GM21515 (cell line): Measurements from ENCODE around the gene CLEC4E.
"Not testable (repeated sequence)": the region's sequence is repeated elsewhere in the genome, so short reads cannot be mapped to it uniquely, and the experiment has no call there.

ENCODE experiments used
- ATAC-seq: cut with Tn5 transposase; IDR thresholded peaks from one replicate; pipeline ENCODE4 v1.9.1; 2021; ENCODE audit not compliant: unreplicated experiment

CLEC4E gene

GRCh38 chr12:8541562-8541961 is 857 bp upstream of the CLEC4E start:
- ATAC-seq, result no peak

DNA sequence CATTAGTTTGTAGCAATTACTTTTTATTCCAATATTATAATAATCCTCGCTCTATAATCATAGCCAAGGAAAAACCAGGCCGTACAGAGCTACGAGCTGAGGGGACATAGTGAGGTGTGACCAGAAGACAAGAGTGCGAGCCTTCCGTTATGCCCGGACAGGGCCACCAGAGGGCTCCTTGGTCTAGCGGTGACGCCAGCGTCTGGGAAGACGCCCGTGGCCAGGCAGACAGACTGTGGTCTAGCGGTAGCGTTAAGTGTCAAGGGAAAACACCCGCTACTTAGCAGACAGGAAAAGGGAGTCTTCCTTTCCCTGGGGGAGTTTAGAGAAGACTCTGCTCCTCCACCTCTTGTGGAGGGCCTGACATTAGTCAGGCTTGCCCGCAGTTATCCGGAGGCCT is 2.9 kb downstream of the CLEC4E start:
- ATAC-seq, result not testable (repeated sequence)

DNA sequence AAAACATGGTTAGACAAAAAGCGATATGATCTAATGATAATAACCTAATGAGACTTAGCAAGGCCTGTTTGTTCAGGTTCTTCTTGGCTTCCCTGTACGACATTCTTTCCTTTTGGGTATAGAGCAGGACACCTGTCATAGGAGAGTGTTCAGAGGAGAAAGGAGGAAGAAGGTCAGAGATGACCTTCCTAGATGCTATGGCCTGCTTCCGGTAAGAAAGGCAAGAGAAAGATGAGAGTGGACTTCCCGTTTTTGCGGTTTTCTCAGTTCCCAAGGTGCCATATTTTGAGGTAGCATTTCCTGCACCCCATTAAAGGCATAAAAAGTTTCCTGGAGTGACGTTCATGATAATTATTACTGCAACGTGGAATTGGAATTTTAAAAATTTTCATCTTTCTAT is 8.7 kb downstream of the CLEC4E start:
- no peak for ATAC-seq

- ATAC-seq, result no peak
Measured at GRCh38 chr12:8527250-8528130, 13.2 kb downstream of the CLEC4E start.

DNA sequence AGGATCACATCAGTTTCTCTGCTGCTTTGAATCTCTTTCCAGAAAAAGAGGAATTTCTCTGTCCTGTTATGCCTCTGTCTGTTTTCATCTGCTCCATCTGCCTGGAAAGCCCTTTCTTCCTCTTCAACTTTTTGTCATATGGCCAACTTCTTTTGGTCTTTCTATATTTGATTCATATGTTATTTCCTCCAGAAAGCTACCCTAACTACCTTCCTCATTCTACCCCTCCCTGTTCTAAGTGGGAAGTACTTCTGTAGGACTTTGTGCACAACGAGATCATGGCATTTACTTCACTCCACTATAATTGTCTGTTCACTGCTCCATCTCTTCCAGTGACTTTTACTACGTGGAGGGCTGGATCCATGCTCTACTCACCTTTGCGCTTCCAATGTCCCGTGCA is 21.5 kb downstream of the CLEC4E start:
- ATAC-seq, result no peak

- ATAC-seq, result no peak
Measured at GRCh38 chr12:8517971-8518370, 22.7 kb downstream of the CLEC4E start.

GRCh38 chr12:8513256-8513655 is 27.4 kb downstream of the CLEC4E start, which contains the start of gene CLEC4D:
Gene CLEC4D (plus strand): TSS chr12:8513503. CDS start chr12:8513733, 230 bp downstream.
- no peak for ATAC-seq

GRCh38 chr12:8508910-8509841 is 31.5 kb downstream of the CLEC4E start:
- ATAC-seq, result no peak

DNA sequence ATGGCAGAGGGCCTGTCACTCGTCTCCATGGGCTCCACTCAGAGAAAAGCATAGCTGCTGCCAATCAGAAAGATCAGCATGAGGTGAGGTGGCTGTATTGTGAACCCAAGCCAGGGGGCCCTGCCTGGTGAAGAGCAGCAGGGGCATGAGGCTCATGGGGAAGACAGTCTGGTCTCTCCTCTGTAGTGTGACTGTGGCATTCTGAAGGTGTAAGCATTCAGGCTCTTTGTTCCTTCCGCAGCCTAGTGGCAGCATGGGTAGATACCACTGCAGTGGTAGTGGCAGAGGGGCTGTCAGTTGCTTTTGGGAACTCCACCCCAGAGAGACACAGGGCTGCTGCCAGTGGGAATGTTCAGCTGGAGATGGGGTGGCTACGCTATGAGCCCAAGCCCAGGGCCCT is 32.5 kb downstream of the CLEC4E start:
- no peak for ATAC-seq

DNA sequence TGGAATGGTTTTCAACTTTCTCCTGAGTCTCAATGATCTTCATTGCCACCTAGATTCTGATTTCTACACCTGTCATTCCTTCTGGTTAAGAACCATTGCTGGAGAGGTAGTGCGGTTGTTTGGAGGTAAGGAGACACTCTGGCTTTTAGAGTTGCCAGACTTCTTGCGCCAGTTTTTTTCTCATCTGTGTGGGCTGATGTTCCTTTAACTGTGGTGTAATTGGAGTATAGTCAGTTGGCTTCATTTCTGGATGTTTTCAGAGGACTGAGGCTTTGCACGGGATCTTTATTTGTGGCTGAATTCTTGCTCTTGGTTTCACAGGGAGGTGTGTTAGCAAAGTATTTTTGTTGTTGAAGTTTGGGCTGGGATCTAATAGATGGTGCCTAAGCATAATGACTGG is 33.1 kb downstream of the CLEC4E start:
- ATAC-seq, result no peak

DNA sequence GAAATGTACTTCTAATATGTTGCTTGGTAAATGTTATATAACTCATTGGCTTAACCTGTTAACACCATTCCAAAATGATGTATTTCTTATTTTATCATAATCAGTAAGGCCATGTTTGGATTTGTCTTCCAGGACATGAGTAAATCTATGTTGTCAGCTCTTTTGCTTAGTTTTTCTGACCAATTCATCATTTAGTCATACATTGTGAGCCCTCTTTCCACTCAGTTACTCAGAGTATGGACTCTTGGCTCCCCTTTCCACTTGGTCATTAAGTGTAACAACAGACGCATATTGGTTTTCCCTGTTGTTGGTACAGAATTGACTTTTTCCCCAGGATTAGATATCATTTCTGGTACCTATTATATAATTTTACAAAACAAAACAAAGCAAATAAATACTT is 36.4 kb downstream of the CLEC4E start:
- ATAC-seq, result no peak

- no peak for ATAC-seq
Measured at GRCh38 chr12:8501720-8502119, 39.0 kb downstream of the CLEC4E start.

DNA sequence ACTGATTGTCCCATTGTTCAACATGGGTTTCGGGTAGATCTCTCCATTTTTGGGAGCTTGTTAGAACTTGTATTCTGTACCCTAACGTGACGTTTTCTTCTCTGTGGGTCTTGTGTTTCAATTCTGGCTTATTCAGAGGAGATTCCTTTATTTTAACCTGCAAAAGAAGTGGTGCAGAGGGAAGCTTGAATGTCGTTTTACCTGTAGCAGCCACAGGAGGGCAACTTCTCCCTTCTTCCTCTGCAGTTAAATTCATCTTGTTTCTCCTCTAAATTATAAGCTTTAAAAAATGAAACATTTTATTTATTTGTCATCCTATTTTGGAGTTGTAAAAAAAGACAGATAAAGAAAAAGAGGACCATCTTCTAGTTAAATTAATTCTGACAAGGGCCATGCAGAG is 41.1 kb downstream of the CLEC4E start:
- no peak for ATAC-seq

GRCh38 chr12:8496074-8496473 is 44.6 kb downstream of the CLEC4E start:
- not testable (repeated sequence) for ATAC-seq

GRCh38 chr12:8495671-8496070 is 45.0 kb downstream of the CLEC4E start:
- ATAC-seq, result not testable (repeated sequence)

GRCh38 chr12:8493084-8493483 is 47.6 kb downstream of the CLEC4E start:
- ATAC-seq, result peak; percentile 95

- no peak for ATAC-seq
Measured at GRCh38 chr12:8491646-8492530, 48.8 kb downstream of the CLEC4E start.
